Islet precursor cell (in vitro differentiated cells): ENCODE measurements around the gene TATDN3.
"Not testable (repeated sequence)": the region's sequence is repeated elsewhere in the genome, so short reads cannot be mapped to it uniquely, and the experiment has no call there.

Source experiments
- DNase-seq: peaks from one replicate; pipeline ENCODE4 v3.0.0-alpha.2; 2018

TATDN3 gene, protein sequence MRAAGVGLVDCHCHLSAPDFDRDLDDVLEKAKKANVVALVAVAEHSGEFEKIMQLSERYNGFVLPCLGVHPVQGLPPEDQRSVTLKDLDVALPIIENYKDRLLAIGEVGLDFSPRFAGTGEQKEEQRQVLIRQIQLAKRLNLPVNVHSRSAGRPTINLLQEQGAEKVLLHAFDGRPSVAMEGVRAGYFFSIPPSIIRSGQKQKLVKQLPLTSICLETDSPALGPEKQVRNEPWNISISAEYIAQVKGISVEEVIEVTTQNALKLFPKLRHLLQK

GRCh38 chr1:212791676-212792395, at the start of gene TATDN3, which contains the start of gene NSL1:
TSS of gene TATDN3 (plus strand) at chr1:212791894. CDS start at chr1:212791922, 28 bp downstream.
TSS of gene NSL1 (minus strand) at chr1:212791777. CDS start at chr1:212791763, 14 bp downstream.
- peak; percentile 95 for DNase-seq

GRCh38 chr1:212743901-212744475, 47.7 kb upstream of the TATDN3 start:
- peak; percentile 60 for DNase-seq

- DNase-seq, result no peak
Observed at GRCh38 chr1:212745303-212745702, 46.4 kb upstream of the TATDN3 start.

- no peak for DNase-seq
Observed at GRCh38 chr1:212746546-212746945, 45.1 kb upstream of the TATDN3 start.

GRCh38 chr1:212749821-212750535, 41.7 kb upstream of the TATDN3 start:
- DNase-seq, result no peak

- no peak for DNase-seq
Observed at GRCh38 chr1:212752252-212752933, 39.3 kb upstream of the TATDN3 start.

GRCh38 chr1:212752934-212753497, 38.7 kb upstream of the TATDN3 start:
- no peak for DNase-seq

DNA sequence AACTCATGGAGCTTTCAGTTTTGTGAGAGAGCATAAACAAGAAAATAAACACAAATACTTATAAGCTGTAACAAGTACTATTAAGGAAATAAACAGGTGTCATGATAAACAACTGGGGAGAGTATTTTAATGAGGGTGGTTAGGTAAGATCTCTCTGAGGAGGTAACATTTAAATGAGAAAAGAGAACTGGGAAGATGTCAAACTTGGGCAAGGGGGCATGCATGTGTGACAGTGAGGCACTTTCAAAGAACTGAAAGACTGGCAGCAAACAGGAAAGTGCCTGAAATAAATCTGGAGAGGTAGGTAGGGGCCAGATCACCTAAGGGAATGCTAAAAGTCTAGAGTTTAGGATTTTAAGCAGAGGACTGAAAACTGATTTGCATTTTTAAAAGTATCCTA, 37.9 kb upstream of the TATDN3 start:
- no peak for DNase-seq

- no peak for DNase-seq
Observed at GRCh38 chr1:212754193-212754592, 37.5 kb upstream of the TATDN3 start.

GRCh38 chr1:212754680-212755079, 37.0 kb upstream of the TATDN3 start:
- peak; percentile 57 for DNase-seq

GRCh38 chr1:212759683-212760082, 32.0 kb upstream of the TATDN3 start:
- DNase-seq, result no peak

DNA sequence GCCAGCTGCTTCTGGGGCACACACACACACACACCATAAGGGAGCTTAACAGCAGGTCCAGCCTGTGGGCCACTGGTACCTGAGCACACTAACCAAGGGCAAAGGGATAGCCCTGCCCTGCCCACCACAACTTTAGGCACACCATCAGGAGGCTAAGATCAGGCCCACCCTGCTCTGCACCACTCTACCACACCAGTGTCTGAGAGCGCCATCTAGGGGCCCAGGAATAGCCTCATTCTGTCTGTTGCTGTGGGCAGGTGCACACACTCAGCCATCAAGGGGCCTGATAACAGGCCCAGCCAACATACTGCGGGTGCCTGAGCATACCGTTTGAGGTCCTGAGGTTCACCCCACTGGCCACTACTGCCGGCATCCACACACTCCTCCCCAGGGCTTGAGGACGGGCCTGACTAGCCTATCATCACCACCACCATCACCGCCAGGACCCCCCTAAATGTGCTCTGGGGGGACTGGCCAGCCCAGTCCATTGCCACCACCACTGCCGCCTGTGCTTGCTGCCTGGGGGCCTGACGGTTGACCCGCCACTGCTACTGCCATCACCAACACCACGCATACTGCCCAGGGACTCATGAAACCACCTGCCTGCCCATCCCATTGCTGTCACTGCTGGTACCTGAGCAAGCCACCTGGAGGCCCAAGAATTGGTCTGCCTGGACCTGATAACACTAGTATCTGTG, 31.4 kb upstream of the TATDN3 start:
- DNase-seq, result peak; percentile 67

- DNase-seq, result no peak
Observed at GRCh38 chr1:212762234-212762633, 29.5 kb upstream of the TATDN3 start.

DNA sequence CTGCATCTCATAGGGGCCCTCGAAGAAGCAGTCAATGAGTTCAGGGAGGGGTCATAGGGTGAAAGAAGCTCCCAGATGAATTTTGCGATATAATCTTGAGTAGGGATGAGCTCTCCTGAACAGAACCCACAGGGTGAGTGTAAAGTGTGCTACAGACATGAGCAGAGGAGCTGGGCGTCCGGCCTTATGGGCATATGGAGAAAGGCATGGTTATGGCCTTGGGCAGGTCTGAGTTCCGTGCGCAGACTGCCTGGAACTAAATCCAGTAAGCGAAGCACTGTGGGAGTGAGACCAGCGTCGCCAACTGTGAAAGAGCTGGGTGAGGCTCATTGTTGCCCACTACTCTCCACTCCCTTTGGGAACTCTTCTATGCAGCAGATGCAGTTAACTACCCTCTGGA, 28.9 kb upstream of the TATDN3 start:
- DNase-seq, result no peak

DNA sequence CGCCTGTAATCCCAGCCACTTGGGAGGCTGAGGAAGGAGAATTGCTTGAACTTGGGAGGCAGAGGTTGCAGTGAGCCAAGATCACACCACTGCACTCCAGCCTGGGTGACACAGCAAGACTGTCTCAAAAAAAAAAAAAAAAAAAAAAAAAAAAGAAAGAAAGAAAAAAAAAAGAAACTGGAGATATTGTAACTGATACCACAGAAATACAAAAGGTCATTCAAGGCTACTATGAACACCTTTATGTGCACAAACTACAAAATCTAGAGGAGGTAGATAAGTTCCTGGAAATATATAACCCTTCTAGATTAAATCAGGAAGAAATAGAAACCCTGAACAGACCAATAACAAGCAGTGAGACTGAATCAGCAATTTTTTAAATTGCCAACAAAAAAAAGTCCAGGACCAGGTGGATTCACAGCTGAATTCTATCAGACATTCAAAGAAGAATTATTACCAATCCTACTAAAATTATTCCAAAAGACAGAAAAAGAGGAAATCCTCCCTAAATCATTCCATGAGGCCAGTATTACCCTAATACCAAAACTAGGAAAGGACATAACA, 26.9 kb upstream of the TATDN3 start:
- DNase-seq, result not testable (repeated sequence)

DNA sequence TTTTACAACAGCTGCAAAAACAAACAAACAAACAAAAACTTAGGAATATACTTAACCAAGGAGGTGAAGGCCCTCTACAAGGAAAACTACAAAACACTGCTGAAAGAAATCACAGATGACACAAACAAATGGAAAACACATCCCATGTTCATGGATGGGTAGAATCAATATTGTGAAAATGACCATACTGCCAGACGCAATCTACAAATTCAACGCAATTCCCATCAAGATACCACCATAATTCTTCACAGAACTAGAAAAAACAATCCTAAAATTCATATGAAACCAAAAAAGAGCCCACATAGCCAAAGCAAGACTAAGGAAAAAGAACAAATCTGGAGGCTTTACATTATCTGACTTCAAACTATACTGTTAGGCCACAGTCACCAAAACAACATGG, 24.9 kb upstream of the TATDN3 start:
- DNase-seq, result not testable (repeated sequence)

- no peak for DNase-seq
Observed at GRCh38 chr1:212769459-212770167, 22.1 kb upstream of the TATDN3 start.

- DNase-seq, result no peak
Observed at GRCh38 chr1:212771341-212771740, 20.4 kb upstream of the TATDN3 start.

GRCh38 chr1:212773011-212773410, 18.7 kb upstream of the TATDN3 start:
- no peak for DNase-seq

- DNase-seq, result no peak
Observed at GRCh38 chr1:212774584-212774983, 17.1 kb upstream of the TATDN3 start.

DNA sequence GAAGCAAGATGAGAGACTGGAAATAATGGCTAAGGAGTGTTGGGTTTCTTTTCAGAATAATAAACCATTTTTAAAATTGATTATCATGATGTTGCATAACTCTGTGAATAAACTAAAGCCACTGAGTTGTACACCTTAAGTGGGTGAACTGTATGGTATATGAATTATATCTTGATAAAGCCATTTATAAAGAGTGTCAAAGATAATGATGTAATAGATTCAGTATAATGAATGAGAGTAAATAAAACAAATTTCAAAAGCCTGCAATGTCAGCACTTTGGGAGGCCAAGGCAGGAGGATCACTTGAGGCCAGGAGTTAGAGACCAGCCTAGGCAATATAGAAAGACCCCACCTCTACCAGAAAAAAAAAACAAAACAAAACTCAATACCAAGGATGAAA, 16.5 kb upstream of the TATDN3 start:
- no peak for DNase-seq
